ENCODE measurements around the gene INSRR.

DNA sequence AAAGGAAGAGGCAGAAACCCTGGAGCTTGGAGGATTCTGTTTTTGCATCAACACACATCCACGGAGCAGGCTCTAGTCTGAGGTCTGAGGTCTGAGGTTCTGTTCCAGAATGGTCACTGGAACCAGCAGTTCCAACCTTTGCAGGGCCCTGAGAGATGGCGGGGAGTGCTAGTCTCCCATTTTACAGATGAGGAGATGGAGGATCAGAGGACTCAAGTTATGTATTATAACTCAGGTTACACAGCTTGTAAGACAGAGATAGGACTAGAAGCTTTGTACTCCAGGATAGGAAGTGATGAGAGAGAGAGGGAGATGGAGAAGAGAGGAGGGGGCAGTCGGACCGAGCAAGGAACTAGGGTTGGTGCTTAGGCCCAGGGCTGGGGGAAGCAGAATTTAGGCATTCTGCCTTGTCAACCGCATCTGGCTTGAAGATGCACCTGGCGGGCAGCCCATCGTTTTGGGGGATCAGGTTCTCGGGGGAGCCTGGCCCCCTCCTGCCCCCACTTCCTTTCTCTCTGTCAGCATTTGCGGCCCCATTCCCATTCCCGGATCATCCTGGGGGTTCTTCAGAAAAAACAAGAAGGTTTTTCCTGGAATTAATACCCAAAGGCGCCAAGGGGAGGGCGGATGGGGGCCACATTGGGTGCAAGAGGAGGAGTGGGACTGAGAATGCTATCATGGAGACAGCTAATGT lies 40.2 kb upstream of the INSRR start:
- TF ChIP-seq MAFK (IDR thresholded peaks at IDR 0.05; ENCODE audit: low read depth, low read length) (no peak), EP300 (IDR thresholded peaks at IDR 0.05; ENCODE audit: borderline replicate concordance in 1 of 2, low read depth in 2 of 2, low read length in 2 of 2) (no peak), SP1 (IDR thresholded peaks at IDR 0.05; ENCODE audit: low read depth, low read length) (no peak), EGR1 (IDR thresholded peaks at IDR 0.05; ENCODE audit: borderline replicate concordance, low read depth, low read length) (no peak), POLR2AphosphoS5 (IDR thresholded peaks at IDR 0.05; ENCODE audit: low read depth, low read length) (no peak), GABPA (IDR thresholded peaks at IDR 0.05; ENCODE audit: borderline replicate concordance, insufficient read depth, low read length) (no peak), RBBP5 (IDR thresholded peaks at IDR 0.05; ENCODE audit: borderline replicate concordance, low read depth, low read length) (no peak)
- TF ChIP-seq, protein P1, sequence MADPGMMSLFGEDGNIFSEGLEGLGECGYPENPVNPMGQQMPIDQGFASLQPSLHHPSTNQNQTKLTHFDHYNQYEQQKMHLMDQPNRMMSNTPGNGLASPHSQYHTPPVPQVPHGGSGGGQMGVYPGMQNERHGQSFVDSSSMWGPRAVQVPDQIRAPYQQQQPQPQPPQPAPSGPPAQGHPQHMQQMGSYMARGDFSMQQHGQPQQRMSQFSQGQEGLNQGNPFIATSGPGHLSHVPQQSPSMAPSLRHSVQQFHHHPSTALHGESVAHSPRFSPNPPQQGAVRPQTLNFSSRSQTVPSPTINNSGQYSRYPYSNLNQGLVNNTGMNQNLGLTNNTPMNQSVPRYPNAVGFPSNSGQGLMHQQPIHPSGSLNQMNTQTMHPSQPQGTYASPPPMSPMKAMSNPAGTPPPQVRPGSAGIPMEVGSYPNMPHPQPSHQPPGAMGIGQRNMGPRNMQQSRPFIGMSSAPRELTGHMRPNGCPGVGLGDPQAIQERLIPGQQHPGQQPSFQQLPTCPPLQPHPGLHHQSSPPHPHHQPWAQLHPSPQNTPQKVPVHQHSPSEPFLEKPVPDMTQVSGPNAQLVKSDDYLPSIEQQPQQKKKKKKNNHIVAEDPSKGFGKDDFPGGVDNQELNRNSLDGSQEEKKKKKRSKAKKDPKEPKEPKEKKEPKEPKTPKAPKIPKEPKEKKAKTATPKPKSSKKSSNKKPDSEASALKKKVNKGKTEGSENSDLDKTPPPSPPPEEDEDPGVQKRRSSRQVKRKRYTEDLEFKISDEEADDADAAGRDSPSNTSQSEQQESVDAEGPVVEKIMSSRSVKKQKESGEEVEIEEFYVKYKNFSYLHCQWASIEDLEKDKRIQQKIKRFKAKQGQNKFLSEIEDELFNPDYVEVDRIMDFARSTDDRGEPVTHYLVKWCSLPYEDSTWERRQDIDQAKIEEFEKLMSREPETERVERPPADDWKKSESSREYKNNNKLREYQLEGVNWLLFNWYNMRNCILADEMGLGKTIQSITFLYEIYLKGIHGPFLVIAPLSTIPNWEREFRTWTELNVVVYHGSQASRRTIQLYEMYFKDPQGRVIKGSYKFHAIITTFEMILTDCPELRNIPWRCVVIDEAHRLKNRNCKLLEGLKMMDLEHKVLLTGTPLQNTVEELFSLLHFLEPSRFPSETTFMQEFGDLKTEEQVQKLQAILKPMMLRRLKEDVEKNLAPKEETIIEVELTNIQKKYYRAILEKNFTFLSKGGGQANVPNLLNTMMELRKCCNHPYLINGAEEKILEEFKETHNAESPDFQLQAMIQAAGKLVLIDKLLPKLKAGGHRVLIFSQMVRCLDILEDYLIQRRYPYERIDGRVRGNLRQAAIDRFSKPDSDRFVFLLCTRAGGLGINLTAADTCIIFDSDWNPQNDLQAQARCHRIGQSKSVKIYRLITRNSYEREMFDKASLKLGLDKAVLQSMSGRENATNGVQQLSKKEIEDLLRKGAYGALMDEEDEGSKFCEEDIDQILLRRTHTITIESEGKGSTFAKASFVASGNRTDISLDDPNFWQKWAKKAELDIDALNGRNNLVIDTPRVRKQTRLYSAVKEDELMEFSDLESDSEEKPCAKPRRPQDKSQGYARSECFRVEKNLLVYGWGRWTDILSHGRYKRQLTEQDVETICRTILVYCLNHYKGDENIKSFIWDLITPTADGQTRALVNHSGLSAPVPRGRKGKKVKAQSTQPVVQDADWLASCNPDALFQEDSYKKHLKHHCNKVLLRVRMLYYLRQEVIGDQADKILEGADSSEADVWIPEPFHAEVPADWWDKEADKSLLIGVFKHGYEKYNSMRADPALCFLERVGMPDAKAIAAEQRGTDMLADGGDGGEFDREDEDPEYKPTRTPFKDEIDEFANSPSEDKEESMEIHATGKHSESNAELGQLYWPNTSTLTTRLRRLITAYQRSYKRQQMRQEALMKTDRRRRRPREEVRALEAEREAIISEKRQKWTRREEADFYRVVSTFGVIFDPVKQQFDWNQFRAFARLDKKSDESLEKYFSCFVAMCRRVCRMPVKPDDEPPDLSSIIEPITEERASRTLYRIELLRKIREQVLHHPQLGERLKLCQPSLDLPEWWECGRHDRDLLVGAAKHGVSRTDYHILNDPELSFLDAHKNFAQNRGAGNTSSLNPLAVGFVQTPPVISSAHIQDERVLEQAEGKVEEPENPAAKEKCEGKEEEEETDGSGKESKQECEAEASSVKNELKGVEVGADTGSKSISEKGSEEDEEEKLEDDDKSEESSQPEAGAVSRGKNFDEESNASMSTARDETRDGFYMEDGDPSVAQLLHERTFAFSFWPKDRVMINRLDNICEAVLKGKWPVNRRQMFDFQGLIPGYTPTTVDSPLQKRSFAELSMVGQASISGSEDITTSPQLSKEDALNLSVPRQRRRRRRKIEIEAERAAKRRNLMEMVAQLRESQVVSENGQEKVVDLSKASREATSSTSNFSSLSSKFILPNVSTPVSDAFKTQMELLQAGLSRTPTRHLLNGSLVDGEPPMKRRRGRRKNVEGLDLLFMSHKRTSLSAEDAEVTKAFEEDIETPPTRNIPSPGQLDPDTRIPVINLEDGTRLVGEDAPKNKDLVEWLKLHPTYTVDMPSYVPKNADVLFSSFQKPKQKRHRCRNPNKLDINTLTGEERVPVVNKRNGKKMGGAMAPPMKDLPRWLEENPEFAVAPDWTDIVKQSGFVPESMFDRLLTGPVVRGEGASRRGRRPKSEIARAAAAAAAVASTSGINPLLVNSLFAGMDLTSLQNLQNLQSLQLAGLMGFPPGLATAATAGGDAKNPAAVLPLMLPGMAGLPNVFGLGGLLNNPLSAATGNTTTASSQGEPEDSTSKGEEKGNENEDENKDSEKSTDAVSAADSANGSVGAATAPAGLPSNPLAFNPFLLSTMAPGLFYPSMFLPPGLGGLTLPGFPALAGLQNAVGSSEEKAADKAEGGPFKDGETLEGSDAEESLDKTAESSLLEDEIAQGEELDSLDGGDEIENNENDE (IDR thresholded peaks at IDR 0.05; ENCODE audit: insufficient replicate concordance, low read length), result no peak
